M059J (cell line): ENCODE data around the gene ZIC1. TPM values are rescaled to one million over a fixed set of nuclear protein-coding genes. Genes with fewer than 3 reads are reported as not detected.

ENCODE experiments used
- DNase-seq: peaks from one replicate; pipeline ENCODE4 v3.0.0-alpha.2; 2012; ENCODE audit warnings: low read depth
- total RNA-seq: library from RNA; depleted of rRNA; stranded (reverse); fragments of >200 nt; shearing (Covaris generic); gene quantifications from 2 replicates; pipeline ENCODE4 v1.2.3, GENCODE V29; 2014

Gene ZIC1
- total RNA-seq, 1 experiment from 2014 or later, result 7.9 TPM

GRCh38 chr3:147410116-147410525 lies 956 bp downstream of the ZIC1 start:
- DNase-seq, result peak; percentile 29

GRCh38 chr3:147410526-147411237 lies 1.5 kb downstream of the ZIC1 start:
- DNase-seq, result peak; percentile 68

- peak; percentile 47 for DNase-seq
Measured at GRCh38 chr3:147411238-147411814, 2.2 kb downstream of the ZIC1 start.

GRCh38 chr3:147411815-147412241 lies 2.7 kb downstream of the ZIC1 start:
- DNase-seq, result no peak

GRCh38 chr3:147412261-147412916 lies 3.2 kb downstream of the ZIC1 start:
- no peak for DNase-seq

GRCh38 chr3:147412917-147413685 lies 3.9 kb downstream of the ZIC1 start:
- no peak for DNase-seq

GRCh38 chr3:147413686-147414389 lies 4.7 kb downstream of the ZIC1 start:
- DNase-seq, result no peak

GRCh38 chr3:147414390-147415138 lies 5.4 kb downstream of the ZIC1 start:
- DNase-seq, result no peak

- no peak for DNase-seq
Measured at GRCh38 chr3:147415286-147415685, 6.1 kb downstream of the ZIC1 start.

GRCh38 chr3:147415874-147416273 lies 6.7 kb downstream of the ZIC1 start:
- no peak for DNase-seq

GRCh38 chr3:147416931-147417330 lies 7.8 kb downstream of the ZIC1 start:
- no peak for DNase-seq

GRCh38 chr3:147417551-147418295 lies 8.6 kb downstream of the ZIC1 start:
- no peak for DNase-seq

- no peak for DNase-seq
Measured at GRCh38 chr3:147418371-147418781, 9.2 kb downstream of the ZIC1 start.

GRCh38 chr3:147418808-147419701 lies 9.9 kb downstream of the ZIC1 start:
- peak; percentile 81 for DNase-seq

- no peak for DNase-seq
Measured at GRCh38 chr3:147419781-147420224, 10.6 kb downstream of the ZIC1 start.

- no peak for DNase-seq
Measured at GRCh38 chr3:147420353-147421183, 11.4 kb downstream of the ZIC1 start.

- DNase-seq, result no peak
Measured at GRCh38 chr3:147421184-147421912, 12.2 kb downstream of the ZIC1 start.
